Body of pancreas (tissue), 4 donors: Measurements from ENCODE around the gene AVL9.

ENCODE experiments used
- CTCF ChIP-seq, 7 experiments: fragments of 450-650 bp in 4 of 7; fragments of 200-600 bp in 3 of 7; sonication (generic) in 3 of 7; IDR thresholded peaks; one replicate each; pipeline ENCODE4 v1.5.1; 2016 to 2019; ENCODE audit warnings: antibody characterized with exemption in 7 of 7
- POLR2A ChIP-seq, 3 donors: fragments of 450-650 bp; IDR thresholded peaks; one replicate each; pipeline ENCODE4 v1.6.1; 2016; ENCODE audit warnings: antibody characterized with exemption in 3 of 3, mild to moderate bottlenecking in 2 of 3

GRCh38 chr7:32535162-32535702, 39.9 kb downstream of the AVL9 start:
- TF ChIP-seq CTCF (IDR thresholded peaks at IDR 0.05): no peak
- no peak for TF ChIP-seq POLR2A (IDR thresholded peaks at IDR 0.05)
